Ishikawa (cell line): Measurements from ENCODE around the gene NAALAD2.

Experiments
- CEBPB ChIP-seq: IDR thresholded peaks from 2 replicates; pipeline ENCODE4 v1.6.1; 2012
- CREB1 ChIP-seq: IDR thresholded peaks from 2 replicates; pipeline ENCODE4 v1.6.1; 2012; ENCODE audit warnings: low read depth
- EGR1 ChIP-seq: IDR thresholded peaks from 2 replicates; pipeline ENCODE4 v1.6.1; 2012
- EP300 ChIP-seq: IDR thresholded peaks from 2 replicates; pipeline ENCODE4 v1.6.1; 2012; ENCODE audit warnings: borderline replicate concordance
- FOXM1 ChIP-seq: IDR thresholded peaks from 2 replicates; pipeline ENCODE4 v1.6.1; 2012; ENCODE audit warnings: low read depth, borderline replicate concordance
- MAX ChIP-seq: IDR thresholded peaks from 2 replicates; pipeline ENCODE4 v1.6.1; 2012
- NFIC ChIP-seq: IDR thresholded peaks from 2 replicates; pipeline ENCODE4 v1.6.1; 2012
- RAD21 ChIP-seq: IDR thresholded peaks from 2 replicates; pipeline ENCODE4 v1.6.1; 2012; ENCODE audit warnings: low read depth
- REST ChIP-seq: IDR thresholded peaks from 2 replicates; pipeline ENCODE4 v1.6.1; 2012; ENCODE audit warnings: low read depth, mild to moderate bottlenecking
- TAF1 ChIP-seq: IDR thresholded peaks from 2 replicates; pipeline ENCODE4 v1.6.1; 2012; ENCODE audit warnings: low read depth, mild to moderate bottlenecking
- TCF12 ChIP-seq: IDR thresholded peaks from 2 replicates; pipeline ENCODE4 v1.6.1; 2012; ENCODE audit warnings: low read depth
- TEAD4 ChIP-seq: IDR thresholded peaks from 2 replicates; pipeline ENCODE4 v1.6.1; 2012
- USF1 ChIP-seq: IDR thresholded peaks from 2 replicates; pipeline ENCODE4 v1.6.1; 2012
- YY1 ChIP-seq: IDR thresholded peaks from 2 replicates; pipeline ENCODE4 v1.6.1; 2012; ENCODE audit warnings: low read depth
- ZBTB7A ChIP-seq: IDR thresholded peaks from 2 replicates; pipeline ENCODE4 v1.6.1; 2012; ENCODE audit warnings: low read depth

The NAALAD2 gene

GRCh38 chr11:90221803-90222458 lies 87.5 kb downstream of the NAALAD2 start:
- TF ChIP-seq TCF12, result no peak
- TF ChIP-seq RAD21, result no peak
- TF ChIP-seq YY1, result no peak
- TF ChIP-seq TAF1, result no peak
- TF ChIP-seq USF1, result no peak
- no peak for TF ChIP-seq CREB1
- TF ChIP-seq FOXM1, result no peak
- TF ChIP-seq EP300, result no peak
- no peak for TF ChIP-seq MAX
- TF ChIP-seq REST, result no peak
- no peak for TF ChIP-seq ZBTB7A
- no peak for TF ChIP-seq CEBPB
- TF ChIP-seq TEAD4, result no peak
- no peak for TF ChIP-seq EGR1
- no peak for TF ChIP-seq NFIC

- TF ChIP-seq MAX (peak; percentile 58; the same call in 1 of the 2 replicates), YY1 (0 out of 2 replicates have a peak, but pooled peaks have one; percentile 15), EP300 (no peak), TEAD4 (0 out of 2 replicates have a peak, but pooled peaks have one; percentile 2), TAF1 (peak; percentile 81), EGR1 (no peak)
Observed at GRCh38 chr11:90222459-90223247, 88.2 kb downstream of the NAALAD2 start, which contains the start of gene CHORDC1. TSS of gene CHORDC1 (minus strand) at chr11:90223049. CDS start at chr11:90222954, 95 bp downstream.

GRCh38 chr11:90223248-90223585 lies 88.8 kb downstream of the NAALAD2 start:
- no peak for TF ChIP-seq ZBTB7A
- no peak for TF ChIP-seq RAD21
- no peak for TF ChIP-seq MAX
- TF ChIP-seq FOXM1, result no peak
- no peak for TF ChIP-seq NFIC
- no peak for TF ChIP-seq USF1
- TF ChIP-seq EGR1, result no peak
- TF ChIP-seq CREB1, result no peak

- no peak for TF ChIP-seq NFIC
- no peak for TF ChIP-seq CREB1
- TF ChIP-seq FOXM1, result no peak
- no peak for TF ChIP-seq RAD21
- TF ChIP-seq EP300, result no peak
- no peak for TF ChIP-seq CEBPB
Observed at GRCh38 chr11:90228056-90228455, 93.6 kb downstream of the NAALAD2 start.

- no peak for TF ChIP-seq RAD21
- no peak for TF ChIP-seq MAX
- no peak for TF ChIP-seq EP300
Observed at GRCh38 chr11:90229791-90230190, 95.3 kb downstream of the NAALAD2 start.

- no peak for TF ChIP-seq TCF12
- no peak for TF ChIP-seq YY1
- TF ChIP-seq FOXM1, result no peak
- no peak for TF ChIP-seq TAF1
- no peak for TF ChIP-seq USF1
Observed at GRCh38 chr11:90234977-90235376, 100.5 kb downstream of the NAALAD2 start.

- TF ChIP-seq FOXM1 (no peak), YY1 (no peak), CREB1 (no peak), RAD21 (no peak), MAX (no peak), TCF12 (no peak), TEAD4 (no peak), REST (no peak), EP300 (no peak), TAF1 (no peak), ZBTB7A (no peak), EGR1 (no peak)
Observed at GRCh38 chr11:90235526-90235925, 101.1 kb downstream of the NAALAD2 start.
